SU-DHL-6 (cell line): ENCODE results near the gene CBLL1.

Experiments
- H2AFZ ChIP-seq: fragments of 200-600 bp; sonication (generic); 2 replicates; pipeline ENCODE4 v1.6.1; 2014; ENCODE audit warnings: low read depth, mild to moderate bottlenecking, moderate library complexity, mixed read lengths, antibody characterized with exemption, low read length; ENCODE audit not compliant: severe bottlenecking
- H3F3A ChIP-seq: fragments of 200-600 bp; shearing (Covaris generic); 2 replicates; pipeline ENCODE4 v1.6.0; 2016; ENCODE audit warnings: antibody characterized with exemption, mild to moderate bottlenecking; ENCODE audit not compliant: insufficient read depth
- H3K27ac ChIP-seq: fragments of 200-600 bp; sonication (generic); 2 replicates; pipeline ENCODE4 v1.5.1; 2016; ENCODE audit warnings: low read depth, mild to moderate bottlenecking, low read length, moderate library complexity, mixed read lengths
- H3K27me3 ChIP-seq: fragments of 200-600 bp; sonication (generic), shearing (Covaris generic); 2 replicates; pipeline ENCODE4 v1.6.0; 2014; ENCODE audit warnings: mild to moderate bottlenecking, low read length
- H3K36me3 ChIP-seq: fragments of 200-600 bp; sonication (generic); 2 replicates; pipeline ENCODE4 v1.6.1; 2014; ENCODE audit warnings: mild to moderate bottlenecking, low read length, mixed read lengths
- H3K4me2 ChIP-seq: fragments of 300-600, 200-600 bp; shearing (Covaris generic), sonication (generic); 2 replicates; pipeline ENCODE4 v1.6.0; 2014; ENCODE audit warnings: low read length, low read depth, mild to moderate bottlenecking; ENCODE audit not compliant: poor library complexity, severe bottlenecking
- H3K4me3 ChIP-seq: fragments of 200-600 bp; sonication (generic); 2 replicates; pipeline ENCODE4 v1.5.1; 2014; ENCODE audit warnings: antibody characterized with exemption, low read length, mild to moderate bottlenecking, mixed read lengths; ENCODE audit not compliant: insufficient read depth, poor library complexity, severe bottlenecking
- H3K79me2 ChIP-seq: fragments of 200-600 bp; sonication (generic); 2 replicates; pipeline ENCODE4 v1.6.1; 2014; ENCODE audit warnings: mild to moderate bottlenecking, low read length, moderate library complexity; ENCODE audit not compliant: insufficient read depth
- H3K9ac ChIP-seq: fragments of 200-600 bp; sonication (generic); 2 replicates; pipeline ENCODE4 v1.7.0; 2014; ENCODE audit warnings: mild to moderate bottlenecking, low read length
- H3K9me2 ChIP-seq: fragments of 200-600 bp; sonication (generic); replicated peaks from 2 replicates; pipeline ENCODE4 v1.6.1; 2014; ENCODE audit warnings: low read length; ENCODE audit not compliant: insufficient read depth
- H3K9me3 ChIP-seq: fragments of 200-600 bp; sonication (generic); 2 replicates; pipeline ENCODE4 v1.6.1; 2014; ENCODE audit warnings: low read length, mixed read lengths; ENCODE audit not compliant: insufficient read depth
- H4K20me1 ChIP-seq: fragments of 200-600 bp; sonication (generic); 2 replicates; pipeline ENCODE4 v1.6.1; 2014; ENCODE audit warnings: low read depth, mild to moderate bottlenecking, antibody characterized with exemption, low read length, moderate library complexity, mixed read lengths
- CTCF ChIP-seq: fragments of 200-600 bp; sonication (generic); IDR thresholded peaks from one replicate; pipeline ENCODE4 v1.5.1; 2017; ENCODE audit warnings: antibody characterized with exemption, mild to moderate bottlenecking, low read length, moderate library complexity; ENCODE audit not compliant: insufficient read depth, poor library complexity, severe bottlenecking
- EZH2phosphoT487 ChIP-seq: fragments of 200-600 bp; sonication (generic), shearing (Covaris generic); conservative IDR thresholded peaks from 2 replicates; pipeline ENCODE4 v1.6.1; 2018; ENCODE audit warnings: mild to moderate bottlenecking, antibody characterized with exemption, low read length, moderate library complexity, mixed read lengths

CBLL1 gene

DNA sequence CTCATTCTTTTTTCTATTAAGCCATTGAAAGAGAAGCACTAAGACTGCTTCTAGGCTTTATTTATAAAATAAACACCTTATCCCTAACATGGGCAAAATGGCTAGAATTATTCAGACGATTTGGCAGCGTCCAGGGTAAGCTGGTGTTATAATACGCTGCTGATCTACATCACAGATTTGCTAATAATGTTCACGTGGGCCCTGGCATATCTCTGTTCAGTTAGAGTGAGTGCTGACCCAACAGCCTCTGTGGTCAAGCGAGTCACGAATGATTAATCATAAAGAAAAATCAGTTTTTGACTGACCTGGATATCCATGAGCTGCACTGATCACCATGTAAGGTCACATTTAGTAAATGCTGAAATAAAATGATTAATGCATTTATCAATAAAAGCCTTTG, 28.4 kb upstream of the CBLL1 start:
- Histone ChIP-seq H3K9me2 (no peaks in the 10 kb centered on the region), H3K9me3 (no peaks in the 10 kb centered on the region), H2AFZ (no peak overlapping the region), H3K4me3 (no peak overlapping the region), H3K36me3 (no peaks in the 10 kb centered on the region), H3K4me2 (no peak overlapping the region), H3K27me3 (no peaks in the 10 kb centered on the region), H3K9ac (no peak overlapping the region), H3K79me2 (no peaks in the 10 kb centered on the region), H4K20me1 (no peaks in the 10 kb centered on the region), H3F3A (no peaks in the 10 kb centered on the region), H3K27ac (no peak overlapping the region)
- TF ChIP-seq CTCF (no peak), EZH2phosphoT487 (no peak)

- no peak for TF ChIP-seq CTCF
- TF ChIP-seq EZH2phosphoT487: no peak
- no peak overlapping the region for H3K27ac ChIP-seq
- no peak overlapping the region for H3K4me2 ChIP-seq
- H3K4me3 ChIP-seq: no peak overlapping the region
- H3K9me2 ChIP-seq: no peaks in the 10 kb centered on the region
- H3K9me3 ChIP-seq: no peaks in the 10 kb centered on the region
- no peak overlapping the region for H2AFZ ChIP-seq
- H3K27me3 ChIP-seq: no peaks in the 10 kb centered on the region
- no peaks in the 10 kb centered on the region for H3F3A ChIP-seq
- no peaks in the 10 kb centered on the region for H3K36me3 ChIP-seq
- H3K79me2 ChIP-seq: no peaks in the 10 kb centered on the region
- no peak overlapping the region for H3K9ac ChIP-seq
- no peaks in the 10 kb centered on the region for H4K20me1 ChIP-seq
Measured at GRCh38 chr7:107718456-107719193, 25.3 kb upstream of the CBLL1 start.

GRCh38 chr7:107721286-107721685, 22.7 kb upstream of the CBLL1 start:
- TF ChIP-seq CTCF (no peak), EZH2phosphoT487 (no peak)
- no peaks in the 10 kb centered on the region for H3K36me3 ChIP-seq
- no peak overlapping the region for H2AFZ ChIP-seq
- no peaks in the 10 kb centered on the region for H4K20me1 ChIP-seq
- H3K9me2 ChIP-seq: no peaks in the 10 kb centered on the region
- H3K9ac ChIP-seq: no peak overlapping the region
- H3K79me2 ChIP-seq: no peaks in the 10 kb centered on the region
- H3K9me3 ChIP-seq: no peaks in the 10 kb centered on the region
- no peak overlapping the region for H3K4me3 ChIP-seq
- H3K4me2 ChIP-seq: no peak overlapping the region
- H3F3A ChIP-seq: no peaks in the 10 kb centered on the region
- H3K27ac ChIP-seq: no peak overlapping the region
- no peaks in the 10 kb centered on the region for H3K27me3 ChIP-seq
